DMS 273 (cell line): ENCODE measurements around the gene PDCD1.
A peak's percentile ranks its signal among the peaks of the same experiment; 100 is the strongest.
"Not testable (repeated sequence)": the region's sequence is repeated elsewhere in the genome, so short reads cannot be mapped to it uniquely, and the experiment has no call there.

Experiments used
- DNase-seq: peaks from one replicate; lab custom pipeline; 2025; ENCODE audit not compliant: unreplicated experiment; lab: John Stamatoyannopoulos, UW

The PDCD1 gene

GRCh38 chr2:241858206-241859016 is at the start of gene PDCD1:
Gene PDCD1 (minus strand): TSS chr2:241858894. CDS start chr2:241858838, 56 bp downstream.
- peak; percentile 33 for DNase-seq

GRCh38 chr2:241907831-241908230 is 49.1 kb upstream of the PDCD1 start:
- not testable (repeated sequence) for DNase-seq

GRCh38 chr2:241906826-241907570 is 48.3 kb upstream of the PDCD1 start:
- DNase-seq = no peak

GRCh38 chr2:241906378-241906770 is 47.7 kb upstream of the PDCD1 start:
- not testable (repeated sequence) for DNase-seq

- DNase-seq = no peak
These were observed 47.2 kb upstream of the PDCD1 start for GRCh38 chr2:241905716-241906377.

GRCh38 chr2:241904791-241905710 is 46.4 kb upstream of the PDCD1 start:
- no peak for DNase-seq

GRCh38 chr2:241904011-241904718 is 45.5 kb upstream of the PDCD1 start:
- no peak for DNase-seq

- no peak for DNase-seq
These were observed 44.7 kb upstream of the PDCD1 start for GRCh38 chr2:241903121-241904010.

- DNase-seq = no peak
These were observed 43.8 kb upstream of the PDCD1 start for GRCh38 chr2:241902357-241902991.

GRCh38 chr2:241901500-241902351 is 43.0 kb upstream of the PDCD1 start:
- DNase-seq = no peak

- no peak for DNase-seq
These were observed 42.3 kb upstream of the PDCD1 start for GRCh38 chr2:241901018-241901380.

- peak; percentile 22 for DNase-seq
These were observed 41.7 kb upstream of the PDCD1 start for GRCh38 chr2:241900251-241901017.

- no peak for DNase-seq
These were observed 40.0 kb upstream of the PDCD1 start for GRCh38 chr2:241898463-241899270.

GRCh38 chr2:241897231-241897916 is 38.7 kb upstream of the PDCD1 start:
- DNase-seq = no peak

GRCh38 chr2:241896746-241897201 is 38.1 kb upstream of the PDCD1 start:
- DNase-seq = no peak
